T-helper 2 cell treated with Interferon-gamma antibody and Interleukin-4, amounts not matched to agents 5 μg/mL and 100 μg/mL, for 36 hours (primary cell): ENCODE results near the gene TTI1.
"Not testable (repeated sequence)": the region's sequence is repeated elsewhere in the genome, so short reads cannot be mapped to it uniquely, and the experiment has no call there.

Source experiments
- DNase-seq: peaks from one replicate; pipeline ENCODE4 v3.0.0; 2021; ENCODE audit warnings: low spot score
- H3K27ac Mint-ChIP-seq: one replicate; pipeline ENCODE4 v1.8.0; 2021; ENCODE audit warnings: mild to moderate bottlenecking, mixed read lengths
- H3K27me3 Mint-ChIP-seq: one replicate; pipeline ENCODE4 v1.8.0; 2021; ENCODE audit warnings: low read depth, mixed read lengths
- H3K36me3 Mint-ChIP-seq: one replicate; pipeline ENCODE4 v1.8.0; 2021; ENCODE audit warnings: low read depth, mixed read lengths
- H3K4me1 Mint-ChIP-seq: one replicate; pipeline ENCODE4 v1.8.0; 2021; ENCODE audit warnings: low read depth, mixed read lengths
- H3K4me3 Mint-ChIP-seq: one replicate; pipeline ENCODE4 v1.8.0; 2022; ENCODE audit warnings: mild to moderate bottlenecking, moderate library complexity, mixed read lengths
- H3K9me3 Mint-ChIP-seq: one replicate; pipeline ENCODE4 v1.8.0; 2021; ENCODE audit warnings: mixed read lengths

The TTI1 gene

GRCh38 chr20:37969949-37970855 lies 63.1 kb downstream of the TTI1 start:
- peaks cover 23% of the 10 kb centered on the region for H3K9me3 Mint-ChIP-seq
- no peak overlapping the region for H3K27ac Mint-ChIP-seq
- no peak for DNase-seq
- no peaks in the 10 kb centered on the region for H3K27me3 Mint-ChIP-seq
- H3K4me3 Mint-ChIP-seq: no peak overlapping the region
- H3K4me1 Mint-ChIP-seq: no peaks in the 10 kb centered on the region
- no peaks in the 10 kb centered on the region for H3K36me3 Mint-ChIP-seq

GRCh38 chr20:37968841-37969401 lies 64.3 kb downstream of the TTI1 start:
- DNase-seq: no peak
- H3K27me3 Mint-ChIP-seq: peaks cover 3% of the 10 kb centered on the region
- no peak overlapping the region for H3K4me3 Mint-ChIP-seq
- H3K4me1 Mint-ChIP-seq: no peaks in the 10 kb centered on the region
- H3K9me3 Mint-ChIP-seq: peaks cover 23% of the 10 kb centered on the region
- no peaks in the 10 kb centered on the region for H3K36me3 Mint-ChIP-seq
- no peak overlapping the region for H3K27ac Mint-ChIP-seq

- DNase-seq, H3K4me3 Mint-ChIP-seq: not testable (repeated sequence)
Observed at GRCh38 chr20:37963483-37963882, 69.8 kb downstream of the TTI1 start.

GRCh38 chr20:37961066-37961465 lies 72.2 kb downstream of the TTI1 start:
- no peak overlapping the region for H3K4me3 Mint-ChIP-seq
- no peak overlapping the region for H3K27ac Mint-ChIP-seq
- no peak for DNase-seq
- H3K4me1 Mint-ChIP-seq: no peaks in the 10 kb centered on the region
- H3K9me3 Mint-ChIP-seq: peaks cover under 1% of the 10 kb centered on the region
- H3K27me3 Mint-ChIP-seq: peaks cover 15% of the 10 kb centered on the region
- H3K36me3 Mint-ChIP-seq: no peaks in the 10 kb centered on the region

More at GRCh38 chr20:37963483-37963882, 69.8 kb downstream of the TTI1 start:
- H3K36me3 Mint-ChIP-seq, H3K4me1 Mint-ChIP-seq, H3K27ac Mint-ChIP-seq: not testable (repeated sequence)
- Mint-ChIP-seq H3K27me3 (peaks cover 12% of the 10 kb centered on the region), H3K9me3 (peaks cover 21% of the 10 kb centered on the region)

- H3K27me3 Mint-ChIP-seq: peaks cover 16% of the 10 kb centered on the region
- no peak overlapping the region for H3K27ac Mint-ChIP-seq
- no peaks in the 10 kb centered on the region for H3K36me3 Mint-ChIP-seq
- no peak overlapping the region for H3K4me3 Mint-ChIP-seq
- no peaks in the 10 kb centered on the region for H3K9me3 Mint-ChIP-seq
- DNase-seq: no peak
- H3K4me1 Mint-ChIP-seq: no peaks in the 10 kb centered on the region
Observed at GRCh38 chr20:37958856-37959520, 74.3 kb downstream of the TTI1 start.

- Mint-ChIP-seq H3K27ac (no peak overlapping the region), H3K27me3 (peaks cover 13% of the 10 kb centered on the region), H3K9me3 (no peaks in the 10 kb centered on the region)
Observed at GRCh38 chr20:37956107-37956585, 77.1 kb downstream of the TTI1 start.

GRCh38 chr20:37955511-37955910 lies 77.7 kb downstream of the TTI1 start:
- Mint-ChIP-seq H3K36me3 (no peaks in the 10 kb centered on the region), H3K9me3 (no peaks in the 10 kb centered on the region), H3K4me1 (no peaks in the 10 kb centered on the region), H3K27me3 (peaks cover 13% of the 10 kb centered on the region), H3K4me3 (no peak overlapping the region), H3K27ac (no peak overlapping the region)
- no peak for DNase-seq

More at GRCh38 chr20:37956107-37956585, 77.1 kb downstream of the TTI1 start:
- no peak for DNase-seq
- Mint-ChIP-seq H3K4me1 (no peaks in the 10 kb centered on the region), H3K36me3 (no peaks in the 10 kb centered on the region), H3K4me3 (no peak overlapping the region)

GRCh38 chr20:37954626-37955025 lies 78.6 kb downstream of the TTI1 start:
- DNase-seq: no peak
- H3K4me3 Mint-ChIP-seq: no peak overlapping the region
- no peaks in the 10 kb centered on the region for H3K4me1 Mint-ChIP-seq
- no peaks in the 10 kb centered on the region for H3K9me3 Mint-ChIP-seq
- no peak overlapping the region for H3K27ac Mint-ChIP-seq
- H3K36me3 Mint-ChIP-seq: no peaks in the 10 kb centered on the region
- peaks cover 13% of the 10 kb centered on the region for H3K27me3 Mint-ChIP-seq

GRCh38 chr20:37954190-37954589 lies 79.1 kb downstream of the TTI1 start:
- H3K27ac Mint-ChIP-seq: no peak overlapping the region
- H3K36me3 Mint-ChIP-seq: no peaks in the 10 kb centered on the region
- no peak overlapping the region for H3K4me3 Mint-ChIP-seq
- DNase-seq: no peak
- H3K27me3 Mint-ChIP-seq: peaks cover 10% of the 10 kb centered on the region
- no peaks in the 10 kb centered on the region for H3K4me1 Mint-ChIP-seq
- no peaks in the 10 kb centered on the region for H3K9me3 Mint-ChIP-seq

- DNase-seq: no peak
- Mint-ChIP-seq H3K27me3 (no peaks in the 10 kb centered on the region), H3K36me3 (no peaks in the 10 kb centered on the region), H3K4me1 (no peaks in the 10 kb centered on the region), H3K4me3 (no peak overlapping the region), H3K9me3 (no peaks in the 10 kb centered on the region), H3K27ac (no peak overlapping the region)
Observed at GRCh38 chr20:37948956-37949355, 84.3 kb downstream of the TTI1 start.

- Mint-ChIP-seq H3K27me3 (no peaks in the 10 kb centered on the region), H3K4me3 (no peak overlapping the region), H3K4me1 (no peaks in the 10 kb centered on the region), H3K36me3 (no peaks in the 10 kb centered on the region), H3K9me3 (no peaks in the 10 kb centered on the region), H3K27ac (no peak overlapping the region)
- no peak for DNase-seq
Observed at GRCh38 chr20:37947943-37948342, 85.3 kb downstream of the TTI1 start.

- Mint-ChIP-seq H3K9me3 (no peaks in the 10 kb centered on the region), H3K4me1 (no peaks in the 10 kb centered on the region), H3K4me3 (no peak overlapping the region), H3K27ac (no peak overlapping the region), H3K27me3 (no peaks in the 10 kb centered on the region), H3K36me3 (no peaks in the 10 kb centered on the region)
- DNase-seq: no peak
Observed at GRCh38 chr20:37946946-37947345, 86.3 kb downstream of the TTI1 start.

GRCh38 chr20:37945091-37945547 lies 88.1 kb downstream of the TTI1 start:
- Mint-ChIP-seq H3K36me3 (no peaks in the 10 kb centered on the region), H3K27ac (no peak overlapping the region), H3K4me1 (no peaks in the 10 kb centered on the region), H3K27me3 (no peaks in the 10 kb centered on the region), H3K4me3 (no peak overlapping the region), H3K9me3 (no peaks in the 10 kb centered on the region)
- no peak for DNase-seq

GRCh38 chr20:37944456-37944981 lies 88.7 kb downstream of the TTI1 start:
- H3K36me3 Mint-ChIP-seq: no peaks in the 10 kb centered on the region
- H3K4me1 Mint-ChIP-seq: no peaks in the 10 kb centered on the region
- H3K9me3 Mint-ChIP-seq: no peaks in the 10 kb centered on the region
- H3K27me3 Mint-ChIP-seq: no peaks in the 10 kb centered on the region
- no peak overlapping the region for H3K4me3 Mint-ChIP-seq
- no peak for DNase-seq
- H3K27ac Mint-ChIP-seq: no peak overlapping the region
